ENCODE data around the gene IGSF21. TPM values are rescaled to one million over a fixed set of nuclear protein-coding genes. Genes with fewer than 3 reads are reported as not detected.

The IGSF21 gene
- total and polyA plus RNA-seq, 2 of the 8 experiments (the other 6 are each of a cell fraction or from before 2014, with no cell fraction given): 22.5 to 28.5 TPM

GRCh38 chr1:18413541-18414305 is 306.1 kb downstream of the IGSF21 start (continued):
- TF ChIP-seq CHD7 (IDR thresholded peaks at IDR 0.05; ENCODE audit: insufficient replicate concordance, low read length) (no peak), TCF12 (IDR thresholded peaks at IDR 0.05; ENCODE audit: low read depth, low read length) (no peak), TAF1 (IDR thresholded peaks at IDR 0.05; ENCODE audit: low read depth, low read length) (no peak), EP300 (IDR thresholded peaks at IDR 0.05; ENCODE audit: borderline replicate concordance in 1 of 2, low read depth in 2 of 2, low read length in 2 of 2) (no peak)
